ENCODE results near the gene MCCC2. TPM values are rescaled to one million over a fixed set of nuclear protein-coding genes. Genes with fewer than 3 reads are reported as not detected.
"Not testable (repeated sequence)": the region's sequence is repeated elsewhere in the genome, so short reads cannot be mapped to it uniquely, and the experiment has no call there.

Gene MCCC2
- total RNA-seq, 1 experiment from 2014 or later: 47.2 TPM

GRCh38 chr5:71664615-71665014, 77.5 kb downstream of the MCCC2 start:
- H3K4me2 ChIP-seq (ENCODE audit: low read length); H3K27me3 ChIP-seq (ENCODE audit: insufficient read depth, low read length); intact Hi-C loops (cut with micrococcal nuclease); H4K20me1 ChIP-seq (ENCODE audit: insufficient read depth); DNase-seq (ENCODE audit: low read depth, low spot score); H3K27ac ChIP-seq (ENCODE audit: low read depth, low read length); H3K9me3 ChIP-seq (ENCODE audit: control insufficient read depth in 1 of 2, insufficient read depth in 1 of 2, low read depth in 1 of 2, low read length in 2 of 2); ATAC-seq; RAD21 ChIA-PET (ENCODE audit: low non-redundant PET in 1 of 2, low total read pairs in 2 of 2, uncharacterized antibody in 2 of 2, unreplicated experiment in 2 of 2); H3K36me3 ChIP-seq (ENCODE audit: control insufficient read depth in 1 of 2, insufficient read depth in 2 of 2, low read length in 2 of 2); H3K9me2 ChIP-seq (ENCODE audit: insufficient read depth); BruUV-seq (replicated peaks); H3K79me2 ChIP-seq (ENCODE audit: insufficient read depth, low read length); H2AFZ ChIP-seq (ENCODE audit: low read depth, low read length, poor library complexity, severe bottlenecking); H3K4me3 ChIP-seq (replicated peaks in 1 of 2; ENCODE audit: low read depth in 1 of 2, low read length in 2 of 2); H3K9ac ChIP-seq (ENCODE audit: low read length); CTCF ChIA-PET: not testable (repeated sequence)
- peaks cover 0 to 10% of the 10 kb centered on the region in 2 experiments; a peak in 1 of 4 replicates for H3K4me1 ChIP-seq (ENCODE audit: control insufficient read depth in 1 of 2, insufficient read depth in 2 of 2, low read length in 2 of 2)
- POLR2A ChIA-PET: interaction anchor here (0.5 kb wide), 1 partner anchor 1916 kb away, joined by 3 read pairs; no protein-coding TSS in a partner anchor

GRCh38 chr5:71666321-71666720, 79.2 kb downstream of the MCCC2 start:
- Histone ChIP-seq H3K4me2 (ENCODE audit: low read length) (no peak overlapping the region), H3K79me2 (ENCODE audit: insufficient read depth, low read length) (no peaks in the 10 kb centered on the region), H3K36me3 (ENCODE audit: control insufficient read depth in 1 of 2, insufficient read depth in 2 of 2, low read length in 2 of 2) (no peaks in the 10 kb centered on the region), H2AFZ (ENCODE audit: low read depth, low read length, poor library complexity, severe bottlenecking) (no peak overlapping the region), H3K27me3 (ENCODE audit: insufficient read depth, low read length) (no peaks in the 10 kb centered on the region), H4K20me1 (ENCODE audit: insufficient read depth) (no peaks in the 10 kb centered on the region), H3K4me3 (replicated peaks in 1 of 2; ENCODE audit: low read depth in 1 of 2, low read length in 2 of 2) (no peak overlapping the region), H3K9me3 (ENCODE audit: control insufficient read depth in 1 of 2, insufficient read depth in 1 of 2, low read depth in 1 of 2, low read length in 2 of 2) (no peaks in the 10 kb centered on the region), H3K9ac (ENCODE audit: low read length) (no peak overlapping the region), H3K27ac (ENCODE audit: low read depth, low read length) (no peak overlapping the region), H3K9me2 (ENCODE audit: insufficient read depth) (no peaks in the 10 kb centered on the region), H3K4me1 (ENCODE audit: control insufficient read depth in 1 of 2, insufficient read depth in 2 of 2, low read length in 2 of 2) (peaks cover 0 to 10% of the 10 kb centered on the region in 2 experiments; a peak in 1 of 4 replicates)
- intact Hi-C loops (cut with micrococcal nuclease): no loop called here
- POLR2A ChIA-PET: no interaction called here
- no peak for ATAC-seq
- BruUV-seq (replicated peaks): no TSS peak
- RAD21 ChIA-PET (ENCODE audit: low non-redundant PET in 1 of 2, low total read pairs in 2 of 2, uncharacterized antibody in 2 of 2, unreplicated experiment in 2 of 2): no interaction called here
- DNase-seq (ENCODE audit: low read depth, low spot score): no peak
- CTCF ChIA-PET: no interaction called here
- TF ChIP-seq CTCF (IDR thresholded peaks at IDR 0.05 in 2 of 3, conservative IDR thresholded peaks at IDR 0.05 in 1 of 3; ENCODE audit: borderline replicate concordance in 1 of 3, insufficient read depth in 1 of 3, low read depth in 2 of 3, low read length in 2 of 3) (no peak), ELF1 (IDR thresholded peaks at IDR 0.05; ENCODE audit: borderline replicate concordance, low read depth) (no peak), RAD21 (IDR thresholded peaks at IDR 0.05; ENCODE audit: low read depth) (no peak), JUND (IDR thresholded peaks at IDR 0.05) (no peak), EGR1 (IDR thresholded peaks at IDR 0.05; ENCODE audit: low read depth) (no peak), MAX (IDR thresholded peaks at IDR 0.05) (no peak), YY1 (IDR thresholded peaks at IDR 0.05; ENCODE audit: extremely low read depth, insufficient replicate concordance, low read depth, low read length) (no peak), CEBPB (IDR thresholded peaks at IDR 0.05; ENCODE audit: low read depth) (no peak), SRF (IDR thresholded peaks at IDR 0.05; ENCODE audit: low read depth) (no peak), POLR2A (IDR thresholded peaks at IDR 0.05; ENCODE audit: borderline replicate concordance, extremely low read depth, insufficient read depth, insufficient read length) (no peak), ZBTB33 (IDR thresholded peaks at IDR 0.05; ENCODE audit: extremely low read depth, insufficient replicate concordance, low read length) (no peak), EZH2phosphoT487 (IDR thresholded peaks at IDR 0.05; ENCODE audit: borderline replicate concordance) (no peak), ZNF274 (IDR thresholded peaks at IDR 0.05; ENCODE audit: low read depth, low read length) (no peak), EZH2 (IDR thresholded peaks at IDR 0.05) (no peak), SIN3A (IDR thresholded peaks at IDR 0.05; ENCODE audit: low read depth) (no peak), POLR2AphosphoS5 (IDR thresholded peaks at IDR 0.05; ENCODE audit: low read depth, low read length) (no peak), ZFX (IDR thresholded peaks at IDR 0.05) (no peak), SP1 (IDR thresholded peaks at IDR 0.05; ENCODE audit: low read depth) (no peak), CBX3 (IDR thresholded peaks at IDR 0.05; ENCODE audit: low read depth) (no peak)

Data from HCT116 (cell line).